GM19324 (cell line): Measurements from ENCODE around the gene SSRP1.

ENCODE experiments used
- ATAC-seq: cut with Tn5 transposase; IDR thresholded peaks from one replicate; pipeline ENCODE4 v1.9.1; 2021; ENCODE audit warnings: mild to moderate bottlenecking, moderate library complexity; ENCODE audit not compliant: unreplicated experiment, low FRiP score

SSRP1 gene

GRCh38 chr11:57276971-57277675 is 58.6 kb downstream of the SSRP1 start:
- ATAC-seq, result no peak

DNA sequence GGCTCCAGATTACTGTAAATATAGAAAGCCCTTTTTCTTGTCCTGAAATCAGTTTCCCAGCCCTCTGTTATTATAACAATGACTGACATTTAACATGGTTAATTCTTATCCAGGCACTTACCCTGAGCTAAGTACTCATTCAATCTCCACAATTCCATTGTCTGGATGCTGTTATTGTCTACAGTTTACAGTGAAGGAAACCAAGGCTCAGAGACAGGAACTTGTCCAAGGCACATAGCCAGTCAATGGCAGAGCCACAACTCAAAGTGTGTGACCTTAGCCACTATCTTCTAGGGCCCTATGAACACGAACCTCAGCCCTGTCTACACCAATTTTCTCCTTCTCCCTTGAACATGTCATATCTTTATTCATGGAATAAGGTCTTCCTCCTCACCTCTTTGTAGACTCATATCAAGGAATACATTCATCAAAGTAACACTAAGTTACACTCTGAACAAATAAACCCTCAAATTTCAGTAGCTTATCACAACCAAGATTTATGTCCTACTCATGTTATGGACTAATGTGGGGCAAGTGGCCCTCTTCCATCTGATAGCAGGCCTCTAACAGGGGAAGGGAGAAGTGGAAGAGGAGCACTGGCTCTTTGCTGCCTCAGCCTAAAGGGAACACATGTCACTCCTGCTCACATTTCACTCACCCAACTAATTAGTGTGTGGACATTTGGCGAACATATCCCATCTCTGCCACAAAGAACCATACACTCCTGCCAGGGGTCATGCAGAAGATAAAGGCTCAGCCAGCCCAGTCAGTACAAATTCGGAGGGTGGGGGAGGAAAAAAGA is 59.3 kb downstream of the SSRP1 start:
- no peak for ATAC-seq
